ENCODE results near the gene OR8D2.
"Not testable (repeated sequence)": the region's sequence is repeated elsewhere in the genome, so short reads cannot be mapped to it uniquely, and the experiment has no call there.

OR8D2 gene

GRCh38 chr11:124277804-124278203, 42.2 kb downstream of the OR8D2 start:
- TF ChIP-seq CTCF (IDR thresholded peaks at IDR 0.05; ENCODE audit: borderline replicate concordance, control extremely low read depth, extremely low read depth, insufficient read depth, missing control alignments): no peak
- DNase-seq (ENCODE audit: low spot score): no peak
- in situ Hi-C loops (cut with MboI; ENCODE audit: low sequenced_read_pairs, unreplicated experiment): no loop called here

GRCh38 chr11:124277207-124277606, 42.8 kb downstream of the OR8D2 start:
- no peak for DNase-seq (ENCODE audit: low spot score)
- TF ChIP-seq CTCF (IDR thresholded peaks at IDR 0.05; ENCODE audit: borderline replicate concordance, control extremely low read depth, extremely low read depth, insufficient read depth, missing control alignments): no peak
- in situ Hi-C loops (cut with MboI; ENCODE audit: low sequenced_read_pairs, unreplicated experiment): no loop called here

- in situ Hi-C loops (cut with MboI; ENCODE audit: low sequenced_read_pairs, unreplicated experiment): no loop called here
- DNase-seq (ENCODE audit: low spot score): no peak
- TF ChIP-seq CTCF (IDR thresholded peaks at IDR 0.05; ENCODE audit: borderline replicate concordance, control extremely low read depth, extremely low read depth, insufficient read depth, missing control alignments): no peak
Measured at GRCh38 chr11:124276081-124276480, 43.9 kb downstream of the OR8D2 start.

GRCh38 chr11:124274000-124274399, 46.0 kb downstream of the OR8D2 start:
- TF ChIP-seq CTCF (IDR thresholded peaks at IDR 0.05; ENCODE audit: borderline replicate concordance, control extremely low read depth, extremely low read depth, insufficient read depth, missing control alignments): no peak
- no peak for DNase-seq (ENCODE audit: low spot score)
- in situ Hi-C loops (cut with MboI; ENCODE audit: low sequenced_read_pairs, unreplicated experiment): no loop called here

- in situ Hi-C loops (cut with MboI; ENCODE audit: low sequenced_read_pairs, unreplicated experiment); DNase-seq (ENCODE audit: low spot score): not testable (repeated sequence)
Measured at GRCh38 chr11:124270886-124271285, 49.1 kb downstream of the OR8D2 start.
